SK-N-MC (cell line): Measurements from ENCODE around the gene PRPS1.

ENCODE experiments used
- EZH2 ChIP-seq: fragments of 200-600 bp; sonication (generic); IDR thresholded peaks from one replicate; pipeline ENCODE4 v1.6.1; 2017; ENCODE audit warnings: antibody characterized with exemption
- FOXP2 ChIP-seq: optimal IDR thresholded peaks from 2 replicates; pipeline ENCODE3; 2011; ENCODE audit warnings: mild to moderate bottlenecking, moderate library complexity; ENCODE audit not compliant: insufficient read depth; ENCODE audit errors: extremely low read length, control extremely low read depth
- POLR2AphosphoS5 ChIP-seq: IDR thresholded peaks from 2 replicates; pipeline ENCODE4 v1.6.1; 2012; ENCODE audit warnings: mild to moderate bottlenecking, low read depth, low read length, borderline replicate concordance

GRCh38 chrX:107686792-107687191 is 58.5 kb downstream of the PRPS1 start:
- no peak for TF ChIP-seq EZH2
- no peak for TF ChIP-seq POLR2AphosphoS5
- TF ChIP-seq FOXP2 = no peak
